ENCODE results near the gene TBX21.
A peak's percentile ranks its signal among the peaks of the same experiment; 100 is the strongest.

Gene TBX21, protein sequence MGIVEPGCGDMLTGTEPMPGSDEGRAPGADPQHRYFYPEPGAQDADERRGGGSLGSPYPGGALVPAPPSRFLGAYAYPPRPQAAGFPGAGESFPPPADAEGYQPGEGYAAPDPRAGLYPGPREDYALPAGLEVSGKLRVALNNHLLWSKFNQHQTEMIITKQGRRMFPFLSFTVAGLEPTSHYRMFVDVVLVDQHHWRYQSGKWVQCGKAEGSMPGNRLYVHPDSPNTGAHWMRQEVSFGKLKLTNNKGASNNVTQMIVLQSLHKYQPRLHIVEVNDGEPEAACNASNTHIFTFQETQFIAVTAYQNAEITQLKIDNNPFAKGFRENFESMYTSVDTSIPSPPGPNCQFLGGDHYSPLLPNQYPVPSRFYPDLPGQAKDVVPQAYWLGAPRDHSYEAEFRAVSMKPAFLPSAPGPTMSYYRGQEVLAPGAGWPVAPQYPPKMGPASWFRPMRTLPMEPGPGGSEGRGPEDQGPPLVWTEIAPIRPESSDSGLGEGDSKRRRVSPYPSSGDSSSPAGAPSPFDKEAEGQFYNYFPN
- total RNA-seq, result 39.3 to 98.0 (median 76.3) reads per million in 4 donors

DNA sequence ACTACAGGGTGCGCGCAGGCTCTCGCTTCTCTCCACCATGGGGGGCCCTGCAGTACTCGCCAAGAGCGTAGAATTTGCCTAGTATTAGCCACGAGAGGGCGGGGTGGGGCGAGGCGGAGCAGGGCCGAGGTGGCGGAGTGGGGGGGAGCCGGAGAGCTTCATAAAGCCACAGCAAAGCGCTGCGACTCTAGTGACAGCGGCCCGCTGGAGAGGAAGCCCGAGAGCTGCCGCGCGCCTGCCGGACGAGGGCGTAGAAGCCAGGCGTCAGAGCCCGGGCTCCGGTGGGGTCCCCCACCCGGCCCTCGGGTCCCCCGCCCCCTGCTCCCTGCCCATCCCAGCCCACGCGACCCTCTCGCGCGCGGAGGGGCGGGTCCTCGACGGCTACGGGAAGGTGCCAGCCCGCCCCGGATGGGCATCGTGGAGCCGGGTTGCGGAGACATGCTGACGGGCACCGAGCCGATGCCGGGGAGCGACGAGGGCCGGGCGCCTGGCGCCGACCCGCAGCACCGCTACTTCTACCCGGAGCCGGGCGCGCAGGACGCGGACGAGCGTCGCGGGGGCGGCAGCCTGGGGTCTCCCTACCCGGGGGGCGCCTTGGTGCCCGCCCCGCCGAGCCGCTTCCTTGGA, at the start of gene TBX21:
TSS of gene TBX21 (plus strand) at position 190 of the 627 bp plus-strand sequence. CDS start at position 409, 219 bp downstream.
- DNase-seq, result peak; percentile 85 to 94 (median 88)

DNA sequence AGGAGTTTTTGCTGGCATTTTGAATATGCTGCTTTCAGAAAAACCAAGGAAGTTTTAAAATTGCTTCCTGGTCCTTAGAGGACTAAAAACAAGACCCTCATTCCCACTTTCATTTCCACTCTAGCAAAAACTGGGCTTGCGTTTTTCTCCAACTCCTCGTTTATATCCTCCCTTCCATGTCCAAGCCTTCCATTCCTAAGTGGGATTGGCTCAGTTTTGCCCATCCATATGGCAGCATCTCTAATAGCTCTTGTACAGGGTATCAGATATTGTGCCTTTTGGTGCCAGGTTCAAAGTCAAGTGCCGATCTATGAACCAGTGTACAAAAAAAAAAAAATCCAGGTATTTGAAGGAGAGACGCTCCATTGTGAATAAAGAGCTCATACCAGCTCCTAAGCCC, 49.0 kb upstream of the TBX21 start:
- DNase-seq, result no peak

DNA sequence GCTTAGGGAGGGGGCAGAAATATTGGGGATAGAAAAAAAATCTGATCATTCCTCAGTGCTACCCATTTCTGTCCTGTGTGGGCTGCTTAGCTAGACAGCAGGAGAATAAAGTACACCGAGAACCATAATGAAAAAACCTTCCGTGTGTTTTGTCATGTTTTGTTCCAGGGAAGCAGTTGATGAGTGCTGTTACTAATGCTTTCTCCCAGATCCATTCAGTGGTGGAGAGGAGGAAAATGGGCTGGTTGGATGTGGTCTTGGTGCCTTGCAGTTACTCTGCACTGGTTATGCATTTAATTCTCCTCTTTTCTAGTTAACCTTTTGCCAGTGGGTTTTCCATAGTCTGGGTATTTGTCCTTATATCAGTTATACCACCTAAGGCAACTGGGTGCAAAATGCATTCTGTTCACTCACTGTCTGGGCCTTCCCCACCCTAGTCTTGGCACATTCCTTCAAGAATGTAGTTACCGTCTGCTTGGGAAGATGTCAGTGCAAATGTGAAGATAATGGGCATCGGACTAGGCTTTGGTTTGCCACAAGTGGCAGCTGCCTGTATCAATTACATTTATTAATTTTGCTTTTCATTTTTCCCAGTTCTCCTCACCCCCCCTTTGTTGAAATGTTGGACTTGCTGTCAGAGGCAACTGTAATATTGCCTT, 48.4 kb upstream of the TBX21 start:
- no peak for DNase-seq

DNA sequence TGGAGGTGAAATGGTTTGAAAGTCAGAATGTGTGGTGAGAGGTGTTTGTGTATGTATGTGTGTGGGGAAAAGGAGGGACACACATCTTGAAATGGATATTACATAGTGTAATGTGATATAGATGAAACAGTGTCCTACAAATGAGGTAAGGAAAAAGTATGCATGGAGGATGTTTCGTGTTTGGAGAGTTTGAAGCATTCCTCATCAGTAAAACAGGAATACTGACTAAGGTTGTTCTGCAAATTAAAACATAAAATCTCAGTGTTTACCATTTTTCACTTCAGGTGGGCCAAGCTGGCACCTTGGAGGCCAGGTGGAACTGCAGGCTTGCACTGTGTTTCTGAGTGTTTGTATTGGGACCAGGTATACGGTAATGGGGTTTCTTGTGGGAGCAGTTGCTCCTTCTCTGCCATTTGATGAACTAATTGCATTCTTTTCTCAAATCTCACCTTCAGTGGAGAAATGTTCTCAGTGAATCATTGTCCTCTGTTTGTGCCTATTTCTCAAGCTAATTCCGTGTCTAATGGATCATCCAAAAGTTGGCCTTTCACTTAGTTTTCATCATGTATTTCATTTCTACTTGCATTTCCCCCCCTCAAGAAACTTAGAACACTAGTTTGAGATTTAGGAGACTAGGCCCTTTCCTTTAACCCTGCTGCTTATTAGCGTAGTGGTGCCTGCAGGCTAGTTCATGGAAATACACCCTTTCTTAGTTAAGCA, 47.3 kb upstream of the TBX21 start:
- DNase-seq, result no peak

DNA sequence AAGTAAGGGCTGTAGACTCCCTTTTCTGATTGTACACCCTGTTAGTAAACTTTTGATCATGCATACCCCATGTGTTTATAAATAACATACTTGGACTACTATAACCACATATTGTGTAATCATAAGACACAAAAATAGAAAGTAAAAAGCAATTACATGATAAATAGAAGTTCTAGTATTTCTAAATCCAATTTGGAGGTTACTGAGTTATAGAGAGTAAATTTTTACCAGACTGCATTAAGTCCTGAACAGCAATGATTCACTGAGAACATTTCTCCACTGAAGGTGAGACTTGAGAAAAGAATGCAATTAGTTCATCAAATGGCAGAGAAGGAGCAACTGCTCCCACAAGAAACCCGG, 46.8 kb upstream of the TBX21 start:
- no peak for DNase-seq

DNA sequence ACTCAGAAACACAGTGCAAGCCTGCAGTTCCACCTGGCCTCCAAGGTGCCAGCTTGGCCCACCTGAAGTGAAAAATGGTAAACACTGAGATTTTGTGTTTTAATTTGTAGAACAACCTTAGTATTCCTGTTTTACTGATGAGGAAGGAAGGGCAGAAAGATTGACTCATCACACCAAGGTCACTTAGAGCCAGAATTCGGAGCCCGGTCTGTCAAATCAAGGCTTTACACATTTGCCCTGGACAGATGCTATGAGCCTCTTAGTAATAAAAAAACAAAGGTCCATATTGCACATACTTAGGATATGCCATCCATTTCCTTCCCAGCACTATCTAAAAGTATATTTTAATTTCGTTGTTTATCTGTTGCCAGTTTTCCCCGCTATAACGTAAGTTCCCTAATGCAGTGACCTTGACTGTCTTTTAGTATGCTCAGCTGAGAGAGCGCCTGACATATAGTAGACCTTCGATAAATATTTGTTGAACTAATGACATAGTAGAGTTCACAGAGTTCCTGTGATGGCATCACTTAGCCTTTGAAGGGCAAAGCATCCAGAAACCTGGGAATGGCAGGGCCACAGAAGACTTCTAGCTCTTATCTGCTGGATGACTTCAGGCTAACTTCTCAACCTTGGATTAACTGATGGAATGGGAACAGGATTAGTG, 46.2 kb upstream of the TBX21 start:
- DNase-seq, result no peak

DNA sequence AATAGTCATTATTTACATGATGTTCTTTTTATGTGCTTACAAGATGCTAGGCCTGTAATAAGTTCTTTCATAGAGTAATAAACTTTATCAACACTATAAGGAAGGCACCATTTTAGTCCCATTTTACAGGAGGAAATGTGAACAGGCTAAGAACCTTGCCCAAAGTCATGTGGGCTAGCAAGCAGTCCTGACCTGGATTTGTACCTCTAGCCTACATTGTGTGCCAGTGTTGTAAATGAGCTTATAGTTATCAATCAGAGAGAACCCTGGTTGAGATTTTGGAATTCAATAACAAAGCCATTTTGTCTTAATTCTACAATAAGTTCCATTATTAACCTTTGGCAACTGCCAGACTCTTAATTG, 45.7 kb upstream of the TBX21 start:
- no peak for DNase-seq

DNA sequence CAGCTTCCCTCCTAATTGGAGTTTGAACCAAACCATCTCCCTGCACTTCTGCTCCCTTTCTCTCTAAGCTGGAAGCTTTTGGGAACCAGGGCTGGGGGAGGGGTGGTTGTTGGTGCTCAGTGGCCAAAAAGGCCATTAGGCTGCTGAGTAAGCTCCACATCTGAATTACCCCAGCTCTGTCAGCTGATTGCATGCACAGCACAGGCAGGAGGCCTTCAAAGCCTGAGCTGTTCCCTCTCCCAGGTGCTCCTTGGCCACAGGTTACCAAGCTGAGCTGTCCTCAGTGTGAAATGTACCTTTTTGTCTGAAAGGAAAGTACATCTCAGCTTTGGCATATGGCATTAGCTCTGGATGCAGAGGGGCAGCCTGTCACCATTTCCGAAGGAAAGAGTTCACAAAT, 45.3 kb upstream of the TBX21 start:
- DNase-seq, result no peak

DNA sequence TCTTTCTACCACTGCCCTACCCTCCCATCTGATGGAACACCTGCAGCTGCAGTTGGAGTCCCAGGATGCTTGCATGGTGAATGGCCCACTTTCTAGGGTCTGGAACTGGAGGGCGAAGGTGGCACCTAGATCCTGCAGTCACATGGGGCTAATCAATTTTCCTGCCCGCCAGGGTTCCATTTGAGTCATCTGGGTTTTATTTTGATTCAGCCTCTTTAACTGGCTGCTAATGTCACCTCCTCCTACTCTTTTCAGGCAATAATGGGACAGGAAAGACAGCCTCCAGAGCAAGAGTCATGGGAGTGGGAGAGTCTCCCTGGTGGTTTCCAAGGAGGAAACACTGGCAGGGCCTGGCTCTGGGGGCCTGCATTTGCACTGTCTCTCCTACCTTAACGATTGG, 42.9 kb upstream of the TBX21 start:
- DNase-seq, result no peak

DNA sequence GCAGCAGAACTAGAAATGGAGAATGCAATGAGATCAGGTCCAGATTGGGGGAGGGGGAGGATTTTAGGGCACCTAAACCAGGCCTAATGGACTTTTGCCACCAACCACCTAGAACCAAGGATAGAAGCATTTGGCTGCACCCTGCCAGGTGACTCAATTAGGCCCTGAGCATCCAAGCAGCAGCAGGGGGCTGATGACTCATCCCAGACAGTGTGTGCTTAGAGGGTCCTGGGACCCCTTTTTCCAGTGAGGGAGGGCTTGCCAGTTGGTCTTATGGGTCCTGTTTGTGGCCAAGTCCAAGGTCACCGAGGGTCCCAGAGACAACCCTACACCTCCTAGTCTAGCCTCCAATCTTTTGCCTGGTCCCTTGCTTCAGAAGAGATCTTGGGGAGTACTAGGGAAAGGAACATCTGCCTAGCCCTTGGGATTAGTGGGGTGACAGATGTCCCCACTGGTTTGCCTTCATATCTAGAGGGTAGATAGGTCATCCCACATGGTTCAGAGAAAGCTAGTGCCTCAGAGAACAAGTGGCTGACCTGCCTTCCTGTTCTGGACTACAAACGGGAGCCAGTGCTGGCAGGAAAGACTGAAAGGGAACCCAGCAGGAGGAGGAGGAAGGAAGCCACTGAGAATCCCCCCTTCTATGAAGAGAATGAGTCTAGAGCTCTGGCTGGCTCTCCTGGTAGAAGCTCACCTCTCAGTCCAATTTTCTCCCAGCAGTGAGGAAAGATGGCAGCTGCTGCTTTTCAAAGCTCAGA, 40.7 kb upstream of the TBX21 start:
- no peak for DNase-seq

DNA sequence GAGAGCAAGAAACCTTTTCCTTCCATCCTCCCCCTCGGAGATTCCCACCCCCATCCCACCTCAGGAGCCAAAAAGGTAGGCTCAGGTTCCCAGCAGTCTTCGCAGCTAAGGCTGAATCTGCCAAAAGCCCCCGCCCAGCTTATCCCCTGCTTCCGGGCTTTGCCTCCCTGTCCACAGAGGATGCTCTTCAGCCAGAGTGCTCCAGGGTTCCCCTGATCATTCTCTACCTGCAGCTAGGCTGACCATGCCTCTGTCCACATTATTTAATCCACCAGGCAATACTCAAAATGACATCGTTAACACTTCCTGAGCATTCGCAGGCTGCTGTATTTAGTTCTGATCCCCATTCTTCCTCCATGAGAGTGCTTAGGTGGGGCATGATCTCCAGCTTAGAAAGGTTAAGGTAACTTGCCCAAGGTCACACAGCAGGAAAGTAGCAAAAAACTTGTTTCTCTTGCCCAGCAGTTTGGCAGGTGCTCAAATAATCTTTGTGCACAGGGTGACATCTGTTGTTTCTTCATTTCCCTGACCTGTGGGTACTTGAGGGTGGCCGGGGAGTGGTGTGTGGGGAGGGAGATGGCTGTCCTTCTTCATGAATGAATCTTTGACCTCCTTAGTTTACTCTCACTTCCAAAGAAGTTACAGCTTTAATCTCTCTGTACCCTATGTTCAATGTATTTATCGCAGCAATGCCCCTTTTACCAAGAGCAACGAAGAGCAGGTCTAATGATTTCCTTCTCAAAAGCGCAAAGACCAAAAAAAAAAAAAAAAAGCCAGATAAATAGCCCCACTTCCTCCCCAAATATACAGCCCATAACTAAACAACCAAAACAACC, 39.9 kb upstream of the TBX21 start:
- DNase-seq, result no peak

DNA sequence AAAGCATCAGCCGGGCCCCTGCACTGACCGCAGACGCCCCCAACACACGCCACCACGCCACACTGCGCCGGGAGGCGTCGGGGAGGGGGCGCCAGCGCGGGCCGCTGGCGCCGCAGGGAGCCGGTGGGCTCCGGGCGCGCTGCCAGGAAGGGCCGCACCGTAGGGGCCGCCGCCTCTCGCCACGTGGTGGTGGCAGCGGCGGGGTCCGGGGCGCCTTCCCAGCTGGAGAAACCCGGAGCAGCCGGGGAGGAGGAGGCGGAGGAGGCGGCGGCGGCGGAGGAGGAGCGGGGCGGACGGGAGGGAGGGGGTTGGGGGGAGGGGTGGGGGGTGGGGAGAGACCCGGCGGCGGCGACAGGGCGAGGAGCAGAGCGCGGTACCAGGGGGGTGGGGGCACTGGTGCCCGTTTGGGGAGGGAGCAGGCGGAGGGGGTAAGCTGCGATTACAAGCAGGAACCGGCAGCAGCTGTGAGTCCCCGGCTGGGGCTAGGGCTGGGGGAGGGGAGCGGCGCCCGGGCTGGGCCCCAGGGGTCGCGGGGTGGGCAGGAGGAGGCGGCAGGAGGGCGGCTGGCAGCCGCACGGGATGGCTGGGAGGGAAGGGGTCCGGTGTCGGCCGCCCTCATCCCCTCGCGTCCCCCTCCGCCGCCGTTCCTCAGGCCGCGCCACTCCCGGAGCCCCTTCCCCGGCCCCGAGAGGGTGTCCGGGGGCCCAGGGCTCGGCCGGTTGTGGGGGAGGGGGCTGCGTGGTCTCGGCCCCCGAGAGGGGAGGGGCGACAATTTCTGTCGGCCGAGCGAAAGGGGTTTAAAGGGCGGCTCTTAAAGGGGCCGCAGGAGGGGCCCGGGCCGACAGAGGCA, 39.1 kb upstream of the TBX21 start, which contains the start of gene TBKBP1:
TSS of gene TBKBP1 (plus strand) at position 431 of the 850 bp plus-strand sequence. CDS start 1,952 bp downstream, outside the sequence.
- DNase-seq, result peak in 4 of 5 donors; percentile 32 to 50 (median 44)

DNA sequence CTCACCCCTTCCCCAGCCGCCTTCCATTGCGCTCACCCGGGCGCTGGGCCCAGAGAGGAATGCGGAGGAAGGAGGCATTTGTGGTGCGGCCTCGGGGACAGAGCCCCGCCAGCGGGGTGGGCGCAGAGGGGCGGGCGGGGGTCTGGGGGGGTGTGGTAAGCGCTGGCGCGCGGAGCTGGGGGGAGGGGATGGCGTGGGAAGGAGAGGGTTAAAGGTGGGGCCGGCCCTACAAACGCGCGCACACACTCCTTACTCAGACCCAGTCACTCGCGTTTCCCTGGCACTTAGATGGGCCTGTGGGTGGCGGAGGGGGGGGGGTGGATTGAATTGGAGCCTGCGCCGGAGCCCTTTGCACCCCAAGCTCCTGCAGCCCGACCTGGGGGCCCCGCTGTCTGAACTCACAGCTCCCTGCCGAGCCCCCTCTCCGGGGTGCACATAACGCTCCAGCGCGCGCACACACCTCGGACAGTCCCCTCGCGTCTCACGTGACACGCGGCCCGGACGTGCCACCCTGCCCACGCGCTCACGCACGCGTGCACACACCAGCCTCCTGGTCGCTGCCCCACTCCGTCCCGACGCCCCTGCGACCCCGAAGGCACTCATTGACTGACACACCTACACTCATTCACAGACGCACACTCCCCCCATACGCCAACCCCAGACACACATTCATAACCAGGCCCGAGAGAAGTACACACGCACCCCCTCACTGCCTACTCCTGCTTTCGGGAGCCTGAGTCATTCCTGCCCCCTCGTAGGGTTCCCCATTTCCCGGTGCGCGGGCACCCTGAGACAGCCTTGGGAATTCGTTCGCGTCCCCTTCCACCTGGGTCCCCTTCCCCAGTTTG, 38.2 kb upstream of the TBX21 start:
- DNase-seq, result peak in 1 of 5 donors; percentile 35

DNA sequence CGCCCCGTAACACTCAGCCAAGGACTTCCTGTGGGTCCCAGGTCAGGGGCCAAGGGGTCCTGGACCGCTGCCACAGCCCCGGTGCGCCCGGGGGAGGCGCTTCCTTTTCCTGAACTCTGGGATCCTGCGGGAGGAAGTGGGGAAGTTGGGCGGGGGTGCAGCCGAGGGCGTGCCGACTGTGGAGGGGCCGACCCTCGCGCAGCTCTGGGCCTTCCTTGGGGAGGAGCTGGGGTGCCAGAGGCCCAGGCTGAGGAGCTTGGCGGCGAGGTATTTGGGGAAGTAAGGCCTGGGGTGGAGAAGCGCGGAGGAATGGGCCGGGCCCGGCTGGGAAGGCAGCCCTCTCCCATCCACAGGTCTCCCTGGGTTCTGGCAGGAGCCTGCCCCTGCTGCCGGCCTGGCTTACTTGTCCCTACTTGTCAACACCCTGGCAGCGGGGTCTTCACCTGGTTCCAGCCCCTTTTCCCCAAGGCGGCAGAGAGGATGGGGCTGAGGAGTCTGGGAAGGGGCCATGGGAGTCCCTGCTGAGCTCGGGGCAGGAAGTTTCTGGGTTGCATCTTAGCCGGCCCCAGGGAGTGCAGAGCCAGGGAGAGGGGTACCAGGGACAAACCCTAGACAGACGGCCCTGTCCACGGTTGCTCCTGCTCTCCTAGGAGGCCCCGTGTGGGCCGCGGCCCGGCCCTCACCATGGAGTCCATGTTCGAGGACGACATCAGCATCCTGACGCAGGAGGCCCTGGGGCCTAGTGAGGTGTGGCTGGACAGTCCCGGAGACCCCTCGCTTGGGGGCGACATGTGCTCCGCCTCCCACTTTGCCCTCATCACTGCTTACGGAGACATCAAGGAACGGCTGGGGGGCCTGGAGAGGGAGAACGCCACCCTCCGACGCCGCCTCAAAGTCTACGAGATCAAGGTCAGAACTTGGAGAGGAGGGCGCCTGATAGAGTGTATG, 37.3 kb upstream of the TBX21 start:
- no peak for DNase-seq

DNA sequence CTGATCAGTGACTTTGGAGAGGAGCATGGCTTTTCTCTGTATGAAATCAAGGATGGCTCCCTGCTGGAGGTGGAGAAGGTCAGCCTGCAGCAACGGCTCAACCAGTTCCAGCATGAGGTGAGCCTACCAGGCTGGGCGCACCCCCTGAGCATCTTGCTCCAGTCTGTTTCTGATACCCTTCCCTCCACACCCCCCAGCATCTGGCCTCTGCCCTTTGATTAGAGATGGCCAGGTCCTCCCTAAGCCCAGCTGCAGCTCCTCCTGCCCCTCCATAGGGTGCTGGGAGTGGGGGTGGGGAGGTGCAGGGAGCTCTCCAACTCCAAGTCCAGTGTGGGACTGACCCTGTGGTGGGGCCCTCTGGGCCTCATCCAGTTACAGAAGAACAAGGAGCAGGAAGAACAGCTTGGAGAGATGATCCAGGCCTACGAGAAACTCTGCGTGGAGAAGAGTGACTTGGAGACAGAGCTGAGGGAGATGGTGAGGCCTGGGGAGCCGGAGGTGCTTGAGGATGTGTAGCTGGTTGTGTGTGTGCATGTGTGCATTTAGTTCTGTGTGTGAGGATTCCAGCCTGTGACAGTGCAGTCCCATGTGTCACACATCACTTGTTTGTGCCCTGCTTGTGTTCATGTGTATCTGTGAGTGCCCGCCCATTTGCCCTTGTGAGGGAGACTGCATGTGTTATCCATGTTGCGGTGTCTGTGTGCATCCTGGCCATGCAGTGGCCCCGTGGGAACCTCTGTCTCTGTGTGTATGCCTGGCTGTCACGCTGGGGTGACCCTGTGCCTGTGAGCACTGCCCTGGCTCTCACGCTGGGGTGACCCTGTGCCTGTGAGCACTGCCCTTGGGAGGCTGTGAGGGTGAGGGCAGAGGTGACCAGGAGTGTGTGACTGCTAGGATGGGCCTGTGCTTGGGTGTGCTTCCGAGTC, 36.1 kb upstream of the TBX21 start:
- DNase-seq, result no peak

All from T-helper 1 cell (primary cell).